GM18498 (cell line): ENCODE measurements around the gene CAPN9.
"Not testable (repeated sequence)": the region's sequence is repeated elsewhere in the genome, so short reads cannot be mapped to it uniquely, and the experiment has no call there.

Experiments used
- ATAC-seq: cut with Tn5 transposase; IDR thresholded peaks from one replicate; pipeline ENCODE4 v1.9.1; 2021; ENCODE audit warnings: mild to moderate bottlenecking, moderate library complexity; ENCODE audit not compliant: unreplicated experiment

CAPN9 gene

GRCh38 chr1:230747890-230748800 is 957 bp downstream of the CAPN9 start:
- ATAC-seq = no peak

GRCh38 chr1:230749150-230749549 is 2.0 kb downstream of the CAPN9 start:
- ATAC-seq = peak; percentile 64

DNA sequence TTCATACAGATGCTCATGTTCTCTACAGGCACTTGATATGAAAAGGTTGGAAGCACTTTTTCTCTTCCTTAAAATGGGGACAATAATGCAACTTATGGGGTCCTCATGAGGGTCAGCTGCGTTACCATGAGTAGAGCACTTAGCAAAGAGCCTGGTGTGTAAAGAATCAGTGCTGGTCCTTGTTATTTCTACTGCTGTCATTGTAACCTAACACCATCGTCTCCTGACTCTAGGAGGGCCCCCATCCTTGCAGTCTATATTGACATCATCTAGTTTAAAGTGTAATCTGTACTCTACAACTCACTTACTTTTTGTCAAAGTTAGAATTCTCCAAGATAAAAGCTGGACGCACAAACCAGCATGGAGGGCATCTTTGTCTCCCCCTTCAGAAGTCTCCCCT is 2.4 kb downstream of the CAPN9 start:
- ATAC-seq = no peak

GRCh38 chr1:230750576-230750975 is 3.4 kb downstream of the CAPN9 start:
- no peak for ATAC-seq

DNA sequence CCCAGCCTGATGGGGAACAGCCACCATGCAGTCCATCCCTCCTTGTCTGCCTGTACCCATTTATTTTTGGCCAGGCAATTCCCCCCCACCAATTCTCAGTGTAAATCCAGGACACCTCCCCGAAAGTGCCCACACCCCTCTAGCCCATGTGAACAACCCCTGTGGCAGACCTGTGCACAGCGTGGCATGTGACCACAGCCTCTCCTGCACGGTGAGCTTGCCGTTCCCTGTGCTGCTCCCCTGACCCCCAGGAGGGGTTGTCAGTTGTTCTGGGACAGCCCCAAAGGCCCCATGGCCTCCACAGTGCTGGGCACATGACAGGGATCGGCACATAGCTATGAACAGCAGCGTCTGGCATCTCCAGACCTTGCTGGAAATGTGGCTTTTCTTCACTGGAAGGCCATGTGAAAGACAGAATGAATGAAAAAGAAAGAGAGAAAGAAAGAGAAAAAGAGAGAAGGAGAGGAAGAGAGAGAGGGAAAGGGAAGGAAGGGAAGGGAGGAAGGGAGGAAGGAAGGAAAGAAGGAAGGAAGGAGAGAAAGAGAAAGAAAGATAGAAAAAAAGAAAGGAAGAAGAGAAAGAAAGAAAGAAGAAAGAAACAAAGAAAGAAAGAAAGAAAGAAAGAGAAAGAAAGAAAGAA is 3.9 kb downstream of the CAPN9 start:
- no peak for ATAC-seq

GRCh38 chr1:230752407-230752806 is 5.2 kb downstream of the CAPN9 start:
- no peak for ATAC-seq

GRCh38 chr1:230753191-230753585 is 6.0 kb downstream of the CAPN9 start:
- no peak for ATAC-seq

- ATAC-seq = no peak
Observed at GRCh38 chr1:230753586-230754251, 6.5 kb downstream of the CAPN9 start.

GRCh38 chr1:230754796-230755195 is 7.6 kb downstream of the CAPN9 start:
- no peak for ATAC-seq

GRCh38 chr1:230757856-230758708 is 10.9 kb downstream of the CAPN9 start:
- no peak for ATAC-seq

DNA sequence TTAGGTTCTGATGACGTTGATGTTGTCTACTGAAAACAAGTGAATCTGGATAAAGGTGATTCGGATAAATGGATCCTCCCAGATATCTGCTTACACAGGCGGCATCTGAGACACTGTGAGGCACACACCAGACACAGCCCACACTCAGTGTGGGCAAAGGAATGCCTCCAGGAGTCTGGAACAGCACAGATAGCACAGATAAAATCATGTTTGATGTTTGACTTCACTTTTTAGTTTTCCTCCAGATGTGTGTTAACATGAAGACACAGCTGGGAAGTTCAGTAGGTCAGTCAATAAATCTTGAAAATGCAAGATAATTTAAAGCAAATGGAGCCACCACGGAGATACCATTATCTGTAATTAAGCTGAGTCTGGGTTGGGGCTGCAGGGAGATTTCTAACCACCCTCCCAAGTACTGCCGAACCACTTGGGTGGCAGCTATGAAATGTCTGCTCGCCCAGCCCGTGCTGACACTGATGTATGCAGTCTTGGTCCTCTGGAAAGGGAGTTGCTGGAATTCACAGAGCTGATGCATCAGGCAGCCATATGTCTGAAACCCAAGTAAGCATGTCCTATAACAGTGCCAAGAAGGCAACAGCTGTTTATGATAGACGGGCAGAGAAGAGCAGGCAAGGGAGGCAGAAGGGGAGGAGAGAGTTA is 11.7 kb downstream of the CAPN9 start:
- no peak for ATAC-seq

DNA sequence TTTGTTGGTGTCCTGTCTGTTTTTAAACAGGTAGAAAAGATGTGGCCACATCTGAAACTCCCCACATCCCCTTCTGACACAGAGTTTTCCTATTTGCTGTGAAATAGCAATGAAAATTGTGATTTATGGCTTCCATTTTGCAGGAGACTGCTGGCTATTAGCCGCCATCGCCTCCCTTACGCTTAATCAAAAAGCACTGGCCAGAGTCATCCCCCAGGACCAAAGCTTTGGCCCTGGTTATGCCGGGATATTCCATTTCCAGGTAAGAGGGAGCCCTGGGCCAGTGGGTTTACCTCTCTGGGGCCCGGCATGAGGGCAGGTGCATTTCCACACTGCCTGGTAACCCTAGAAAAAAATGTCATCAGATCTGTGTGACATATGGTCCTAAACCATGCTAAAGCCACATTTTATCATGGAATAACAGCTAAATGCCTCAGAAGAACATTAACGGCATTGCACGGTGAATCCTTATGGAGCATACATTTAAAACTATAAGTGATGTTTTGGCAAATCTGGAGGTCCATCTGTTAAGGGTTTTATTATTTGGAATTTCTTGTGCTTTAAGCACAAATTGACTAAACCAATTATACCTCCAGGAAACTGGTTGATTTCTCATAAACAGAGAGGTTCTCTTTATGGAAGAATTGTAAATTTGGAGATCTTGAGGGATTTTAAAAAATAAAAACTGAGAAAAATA is 12.3 kb downstream of the CAPN9 start:
- ATAC-seq = no peak

GRCh38 chr1:230760360-230760827 is 13.2 kb downstream of the CAPN9 start:
- no peak for ATAC-seq

DNA sequence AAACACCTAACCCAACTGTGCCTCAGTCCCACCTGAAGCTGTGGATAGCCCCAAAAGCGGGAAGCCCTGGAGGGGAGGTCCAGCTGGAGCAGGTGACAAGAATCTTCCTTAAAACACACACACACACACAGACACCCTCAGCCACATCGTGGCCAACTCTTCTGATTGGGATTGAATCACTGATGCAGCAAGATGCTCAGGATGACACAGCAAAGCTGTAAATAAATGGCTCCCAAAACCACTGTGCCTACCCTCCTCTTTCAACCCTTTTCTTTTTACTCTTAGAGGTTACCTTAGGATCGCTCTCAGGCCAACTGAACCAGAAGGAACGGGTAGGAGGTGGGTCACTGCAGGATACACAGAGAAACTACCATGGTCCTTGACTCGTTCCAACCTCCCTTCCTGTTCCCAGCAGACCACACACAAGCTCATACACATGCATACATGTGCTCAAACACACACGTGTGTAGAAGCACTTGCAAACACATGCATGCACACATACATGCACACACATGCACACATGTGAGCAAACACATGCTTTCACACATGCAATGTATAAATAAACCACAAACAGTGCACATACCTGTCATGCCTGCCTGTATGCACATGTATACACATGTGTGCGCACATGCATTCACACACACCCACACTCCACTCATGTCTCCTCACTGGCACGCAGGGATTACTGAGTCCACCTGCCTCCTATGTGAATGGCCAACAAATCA is 14.4 kb downstream of the CAPN9 start:
- no peak for ATAC-seq

- no peak for ATAC-seq
Observed at GRCh38 chr1:230763927-230764591, 16.9 kb downstream of the CAPN9 start.

- no peak for ATAC-seq
Observed at GRCh38 chr1:230766318-230766717, 19.1 kb downstream of the CAPN9 start.

DNA sequence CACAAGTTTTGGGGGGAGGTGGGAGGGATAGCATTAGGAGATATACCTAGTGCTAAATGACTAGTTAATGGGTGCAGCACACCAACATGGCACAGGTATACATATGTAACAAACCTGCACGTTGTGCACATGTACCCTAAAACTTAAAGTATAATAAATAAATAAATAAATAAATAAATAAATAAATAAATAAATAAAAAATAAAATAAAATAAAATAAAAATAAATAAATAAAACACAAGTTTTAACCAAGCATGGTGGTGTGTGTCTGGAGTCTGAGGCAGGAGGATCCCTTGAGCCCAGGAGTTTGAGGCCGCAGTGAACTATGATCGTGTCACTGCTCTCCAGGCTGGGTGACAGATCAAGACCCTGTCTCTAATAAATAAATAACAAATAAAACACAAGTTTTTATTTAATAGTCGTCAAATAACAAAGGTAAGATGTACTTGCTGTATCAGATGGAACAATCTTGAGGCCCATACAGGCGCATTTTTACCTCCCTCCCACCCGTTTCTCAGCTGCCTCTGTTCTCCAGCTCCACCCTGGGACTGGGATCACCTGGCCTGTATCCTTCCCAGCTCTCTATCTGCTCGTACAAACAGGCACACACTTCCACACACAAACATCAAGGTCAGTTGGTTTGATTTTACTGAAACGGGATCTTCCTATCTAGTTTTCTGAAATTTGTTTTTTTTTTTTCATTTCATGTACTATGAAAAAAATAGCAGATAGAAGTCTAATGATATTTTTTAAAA is 20.8 kb downstream of the CAPN9 start:
- not testable (repeated sequence) for ATAC-seq
